Activated CD8-positive, alpha-beta memory T cell treated with anti-CD3 and anti-CD28 coated beads for 4 hours (primary cell): Measurements from ENCODE around the gene RNF182.
"Not testable (repeated sequence)": the region's sequence is repeated elsewhere in the genome, so short reads cannot be mapped to it uniquely, and the experiment has no call there.

Experiments
- DNase-seq, 2 donors: peaks; one replicate each; pipeline ENCODE4 v3.0.0-alpha.2; 2020; ENCODE audit warnings: low read depth in 2 of 2

The RNF182 gene

DNA sequence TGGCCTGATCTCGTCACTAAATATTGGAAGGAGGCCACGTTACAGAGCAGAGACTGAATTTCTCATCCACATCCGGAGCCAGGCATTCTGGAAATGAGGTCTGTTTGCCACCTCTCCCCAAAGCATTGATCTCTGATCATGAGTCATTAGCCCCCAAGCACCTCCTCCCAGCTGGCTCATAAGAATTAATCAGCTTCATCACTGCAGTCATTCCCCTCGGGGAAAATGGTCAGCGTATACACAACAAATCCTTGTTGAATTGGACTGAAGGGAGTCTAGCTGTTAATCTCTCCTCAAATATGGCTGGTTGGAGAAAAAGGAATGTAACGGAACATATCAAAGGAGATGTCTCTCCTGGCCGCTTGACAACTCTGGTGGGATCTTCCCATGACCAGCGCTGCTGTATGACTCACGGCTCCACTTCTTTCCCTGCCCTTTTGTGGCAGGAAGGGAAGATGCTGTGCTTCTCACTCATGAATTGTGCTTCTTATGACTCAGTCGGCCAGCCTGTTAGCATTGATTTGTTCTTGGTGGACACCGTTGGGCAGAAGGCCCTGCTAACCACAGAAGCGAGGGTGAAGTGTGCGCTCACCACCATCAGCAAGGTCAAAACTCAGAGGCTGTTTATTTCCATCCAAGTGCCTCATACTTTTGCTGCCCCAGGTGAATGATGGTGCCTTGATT lies 76.7 kb downstream of the RNF182 start:
- no peak for DNase-seq

DNA sequence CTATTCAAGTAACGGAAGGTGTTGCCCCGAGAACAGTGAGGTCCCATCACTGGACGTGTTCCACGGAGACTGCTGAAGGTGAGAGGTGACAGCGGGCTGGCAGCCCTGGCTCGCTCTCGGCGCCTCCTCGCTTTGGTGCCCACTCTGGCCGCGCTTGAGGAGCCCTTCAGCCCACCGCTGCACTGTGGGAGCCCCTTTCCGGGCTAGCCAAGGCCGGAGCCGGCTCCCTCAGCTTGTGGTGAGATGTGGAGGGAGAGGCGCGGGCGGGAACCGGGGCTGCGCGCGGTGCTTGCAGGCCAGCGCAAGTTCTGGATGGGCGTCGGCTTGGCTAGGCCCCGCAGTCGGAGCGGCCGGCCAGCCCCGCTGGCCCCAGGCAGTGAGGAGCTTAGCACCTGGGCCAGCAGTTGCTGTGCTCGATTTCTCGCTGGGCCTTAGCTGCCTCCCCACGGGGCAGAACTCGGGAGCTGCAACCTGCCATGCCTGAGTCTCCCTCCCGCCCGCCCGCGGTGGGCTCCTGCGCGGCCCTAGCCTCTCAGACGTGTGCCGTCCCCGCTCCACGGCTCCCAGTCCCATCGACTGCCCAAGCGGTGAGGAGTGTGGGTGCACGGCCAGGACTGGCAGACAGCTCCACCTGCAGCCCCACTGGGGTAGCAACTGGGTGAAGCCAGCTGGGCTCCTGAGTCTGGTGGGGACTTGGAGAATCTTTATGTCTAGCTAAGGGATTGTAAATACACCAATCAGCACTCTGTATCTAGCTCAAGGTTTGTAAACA lies 77.6 kb downstream of the RNF182 start:
- DNase-seq = no peak

DNA sequence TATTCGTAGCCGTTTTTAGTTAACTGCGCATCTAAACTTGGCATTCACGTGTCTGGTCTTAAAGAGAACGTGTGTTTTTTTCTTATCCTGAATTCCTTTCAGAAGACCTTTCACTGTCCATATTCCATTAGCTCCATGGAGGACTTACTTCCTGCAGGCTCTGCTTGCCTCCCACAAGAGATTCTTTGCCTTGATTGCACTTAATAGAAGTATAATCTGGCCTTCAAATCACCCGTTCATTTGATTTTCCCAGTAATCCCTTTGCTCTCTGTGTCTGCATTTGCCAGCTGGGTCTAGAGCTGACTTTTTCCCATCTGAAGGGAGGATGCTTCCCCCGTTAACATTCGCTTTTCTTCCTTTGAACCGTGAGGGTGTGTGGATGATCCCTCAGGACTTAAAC lies 79.5 kb downstream of the RNF182 start:
- DNase-seq = no peak

GRCh38 chr6:14008809-14009208 lies 84.1 kb downstream of the RNF182 start:
- no peak for DNase-seq

DNA sequence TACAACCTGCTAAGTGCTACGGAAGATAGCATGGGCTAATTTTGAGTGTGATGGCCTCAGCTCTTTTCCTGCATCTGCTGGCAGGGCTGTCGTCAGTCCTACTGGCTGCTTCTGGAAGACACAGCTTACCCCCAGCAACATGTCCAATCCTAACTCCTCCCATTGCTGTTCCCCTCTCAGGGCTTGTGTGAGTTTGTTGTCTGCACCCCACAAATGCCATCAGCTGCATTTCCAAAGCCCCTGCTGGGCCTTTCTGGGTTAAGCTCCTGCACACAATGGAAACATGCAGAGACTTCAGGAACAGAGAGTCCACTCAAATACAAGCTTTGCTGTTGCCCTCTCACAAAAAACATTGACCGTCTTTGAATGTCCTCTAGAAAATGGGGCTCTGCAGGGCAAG lies 84.7 kb downstream of the RNF182 start:
- no peak for DNase-seq

DNA sequence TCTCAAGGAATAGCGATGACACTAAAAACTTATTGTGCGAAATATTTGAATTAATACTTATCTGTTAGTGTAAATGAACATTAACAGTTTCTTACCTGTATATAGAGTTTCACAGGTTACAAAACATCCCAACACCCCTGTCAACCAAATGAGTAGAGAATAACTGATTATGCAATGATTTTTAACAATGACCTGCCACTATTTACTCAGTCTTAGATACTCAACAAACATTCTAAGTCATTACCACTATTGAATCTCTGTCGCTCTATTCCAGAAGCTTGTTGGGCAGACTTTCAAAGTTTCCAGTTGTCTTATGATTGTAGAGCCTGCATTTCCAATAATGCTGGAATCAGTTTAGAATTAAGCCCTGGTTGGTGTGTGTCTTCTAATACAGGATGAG lies 85.5 kb downstream of the RNF182 start:
- no peak for DNase-seq

GRCh38 chr6:14012313-14013030 lies 87.7 kb downstream of the RNF182 start:
- no peak for DNase-seq

DNA sequence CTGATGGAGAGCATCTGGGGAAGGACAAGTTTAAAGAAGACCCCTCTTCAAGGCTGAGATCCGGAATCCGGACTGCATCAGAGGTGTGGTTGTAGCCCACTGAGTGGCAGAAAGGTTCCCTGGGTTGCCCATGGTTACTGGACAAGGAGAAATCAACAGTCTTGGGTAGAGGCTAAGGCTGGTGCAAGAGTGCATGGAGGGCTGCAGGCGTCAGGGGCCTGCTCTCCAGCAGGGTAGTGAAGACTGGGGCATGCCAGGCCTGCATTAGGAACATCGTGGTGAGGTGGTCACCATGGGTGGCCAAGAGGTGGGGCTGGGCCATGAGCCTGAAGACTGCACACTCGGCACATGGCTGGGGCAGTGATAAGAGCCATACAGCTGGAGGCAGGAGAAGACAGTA lies 91.2 kb downstream of the RNF182 start:
- DNase-seq = no peak

- DNase-seq = no peak
Observed at GRCh38 chr6:14016432-14016831, 91.7 kb downstream of the RNF182 start.

GRCh38 chr6:14016935-14017625 lies 92.3 kb downstream of the RNF182 start:
- DNase-seq = no peak

DNA sequence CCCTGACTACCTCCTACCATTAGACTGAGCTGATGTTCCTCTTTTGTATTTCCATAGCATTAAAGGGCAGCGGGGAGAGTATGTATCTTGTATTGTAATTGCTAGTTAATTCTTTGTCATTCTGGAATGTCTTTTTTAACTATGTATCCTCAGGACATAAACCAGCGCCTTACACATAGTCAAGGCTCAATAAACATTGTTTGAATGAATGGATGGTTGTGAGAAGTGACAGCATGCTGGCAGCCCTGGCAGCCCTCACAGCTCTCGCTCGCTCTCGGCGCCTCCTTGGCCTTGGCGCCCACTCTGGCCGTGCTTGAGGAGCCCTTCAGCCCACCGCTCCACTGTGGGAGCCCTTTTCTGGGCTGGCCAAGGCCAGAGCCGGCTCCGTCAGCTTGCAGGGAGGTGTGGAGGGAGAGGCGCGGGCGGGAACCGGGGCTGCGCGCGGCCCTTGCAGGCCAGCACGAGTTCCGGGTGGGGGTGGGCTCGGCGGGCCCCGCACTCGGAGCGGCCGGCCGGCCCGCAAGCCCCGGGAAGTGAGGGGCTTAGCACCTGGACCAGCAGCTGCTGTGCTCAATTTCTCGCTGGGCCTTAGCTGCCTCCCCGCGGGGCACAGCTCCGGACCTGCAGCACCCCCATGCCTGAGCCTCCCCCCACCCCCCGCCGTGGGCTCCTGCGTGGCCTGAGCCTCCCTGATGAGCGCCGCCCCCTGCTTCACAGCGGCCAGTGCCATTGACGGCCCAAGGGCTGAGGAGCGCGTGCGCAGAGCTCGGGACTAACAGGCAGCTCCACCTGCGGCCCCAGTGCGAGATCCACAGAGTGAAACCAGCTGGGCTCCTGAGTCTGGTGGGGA lies 93.1 kb downstream of the RNF182 start:
- DNase-seq = no peak

- not testable (repeated sequence) for DNase-seq
Observed at GRCh38 chr6:14018559-14018958, 93.8 kb downstream of the RNF182 start.

GRCh38 chr6:14020551-14020950 lies 95.8 kb downstream of the RNF182 start:
- DNase-seq = no peak

DNA sequence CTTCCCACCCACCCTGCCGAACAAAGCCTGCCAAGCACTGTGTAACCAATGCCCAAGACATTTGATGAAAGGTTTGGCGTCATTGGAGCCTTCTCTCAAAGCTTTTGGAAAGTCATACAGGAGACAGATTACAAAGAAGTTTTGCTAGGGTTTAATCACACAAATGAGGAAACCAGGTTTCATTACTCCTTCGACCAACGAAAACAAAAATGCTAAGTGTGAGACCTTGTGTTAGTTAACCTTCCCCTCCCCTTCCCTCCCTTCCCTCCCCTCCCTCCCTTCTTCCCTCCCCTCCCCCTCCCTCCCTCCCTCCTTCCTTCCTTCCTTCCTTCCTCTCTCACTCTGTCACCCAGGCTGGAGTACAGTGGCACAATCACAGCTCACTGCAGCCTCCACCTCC lies 96.7 kb downstream of the RNF182 start:
- DNase-seq = no peak

DNA sequence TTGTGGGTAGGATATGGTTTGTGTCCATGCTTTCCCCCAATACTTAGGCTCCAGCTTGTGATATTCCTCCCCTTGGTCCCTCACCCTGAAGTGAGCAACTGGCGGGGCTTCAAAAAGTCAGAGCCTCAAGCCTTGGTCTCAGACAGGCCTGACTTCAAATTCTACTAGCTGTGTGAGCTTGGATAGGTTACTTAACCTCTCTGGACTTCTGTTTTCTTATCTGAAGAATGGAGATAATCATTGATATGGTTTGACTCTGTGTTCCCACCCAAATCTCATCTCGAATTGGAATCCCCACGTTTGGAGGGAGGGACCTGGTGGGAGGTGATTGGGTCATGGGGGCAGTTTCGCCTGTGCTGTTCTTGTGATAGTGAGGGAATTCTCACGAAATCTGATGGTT lies 97.9 kb downstream of the RNF182 start:
- DNase-seq = no peak

DNA sequence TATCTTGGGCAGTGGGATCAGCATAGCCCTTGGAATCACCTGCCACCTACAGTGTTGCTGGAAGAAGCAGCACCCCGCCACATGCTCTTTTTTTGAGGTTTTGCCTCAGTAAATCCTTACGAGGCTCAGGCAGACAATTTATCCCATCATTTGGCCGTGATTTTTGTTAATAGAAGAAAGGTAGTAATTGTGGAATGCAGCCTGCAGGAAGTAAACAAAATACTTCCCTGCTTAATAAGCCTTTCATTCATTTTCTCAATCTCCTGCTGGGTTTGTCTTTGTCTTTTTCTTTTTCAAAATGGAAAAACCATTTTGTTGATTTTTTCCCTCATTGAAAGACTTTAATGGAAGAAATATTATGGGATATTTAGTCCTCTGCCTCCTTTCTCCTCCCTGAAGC lies 99.1 kb downstream of the RNF182 start:
- DNase-seq = no peak

- DNase-seq = no peak
Observed at GRCh38 chr6:14025160-14025559, 100.4 kb downstream of the RNF182 start.

DNA sequence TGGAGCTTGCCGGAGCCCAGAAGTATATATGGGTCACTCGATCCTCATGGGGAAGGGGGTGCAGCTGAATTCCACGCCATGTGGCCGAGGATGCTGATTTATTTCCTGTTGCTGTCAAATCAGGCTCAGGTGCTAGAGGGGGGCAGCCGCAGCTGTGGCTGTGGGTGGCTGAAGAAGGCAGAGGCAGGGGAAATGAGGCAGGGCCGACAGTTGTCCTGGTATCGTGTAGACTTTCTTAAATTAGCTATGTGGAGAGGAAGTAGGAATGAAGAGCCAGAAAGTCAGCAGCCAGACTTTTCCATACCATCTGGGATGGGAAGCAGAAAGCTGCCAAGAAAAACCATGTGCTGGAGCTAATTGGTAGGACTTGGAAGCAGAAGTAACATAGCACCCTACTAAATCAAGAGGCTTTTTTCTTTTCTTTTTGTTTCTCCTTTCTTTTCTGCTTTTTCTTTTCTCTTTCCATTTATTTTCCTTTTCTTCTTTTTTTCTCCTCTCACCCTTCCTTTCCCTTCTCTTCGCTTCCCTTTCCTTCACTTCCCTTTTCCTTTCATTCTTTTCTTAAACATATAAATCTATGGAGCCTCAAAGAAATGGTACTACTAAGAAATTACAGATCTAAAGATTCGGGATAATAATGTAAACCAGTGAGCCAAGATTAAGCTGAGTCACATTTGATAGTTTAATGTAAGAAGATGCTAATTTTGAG lies 102.2 kb downstream of the RNF182 start:
- no peak for DNase-seq

DNA sequence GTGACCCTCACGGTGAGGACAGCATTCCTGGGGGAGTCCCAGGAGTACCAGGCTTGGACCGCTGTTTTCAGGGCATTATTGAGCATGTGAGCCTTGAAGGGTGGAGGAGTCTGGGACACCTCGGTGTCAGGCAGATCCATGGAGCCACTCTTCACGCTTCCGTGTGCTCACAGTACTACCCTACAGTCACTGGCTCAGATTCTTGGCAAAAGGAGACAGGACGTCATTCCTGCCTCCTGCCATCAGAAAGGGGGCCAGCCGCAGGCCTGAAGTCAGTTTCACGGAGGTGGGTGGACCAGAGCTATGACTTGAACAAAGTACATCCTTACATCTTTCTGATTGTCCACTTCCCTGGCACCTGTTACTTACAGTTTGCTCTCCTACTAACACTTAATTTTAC lies 103.9 kb downstream of the RNF182 start:
- DNase-seq = no peak

GRCh38 chr6:14029605-14030004 lies 104.9 kb downstream of the RNF182 start:
- DNase-seq = no peak
